K562 (cell line): ENCODE measurements around the gene NFKBIB. TPM values are rescaled to one million over a fixed set of nuclear protein-coding genes. Genes with fewer than 3 reads are reported as not detected.
A peak's percentile ranks its signal among the peaks of the same experiment; 100 is the strongest.

ENCODE experiments used
- BCOR ChIP-seq: fragments of 450-650 bp; IDR thresholded peaks from 2 replicates; pipeline ENCODE4 v1.6.1; 2016
- CAMTA2 ChIP-seq: fragments of 250-450 bp; sonication (Bioruptor Pico); conservative IDR thresholded peaks from 2 replicates; pipeline ENCODE4 v1.5.1; 2022
- CBFA2T2 ChIP-seq: fragments of 450-650 bp; conservative IDR thresholded peaks from 2 replicates; pipeline ENCODE4 v1.6.1; 2017; ENCODE audit warnings: mild to moderate bottlenecking
- CHD1 ChIP-seq: fragments of 200-600 bp; sonication (generic); IDR thresholded peaks from one replicate; pipeline ENCODE4 v1.6.1; 2012; ENCODE audit warnings: mild to moderate bottlenecking, moderate library complexity, low read length, inconsistent platforms
- CREB1 ChIP-seq, 2 experiments: sonication (generic) in 1 of 2; formaldehyde crosslinking in 1 of 2; IDR thresholded peaks; 2 replicates each; pipeline versions ENCODE4 v1.6.1 to v1.8.0; 2012 to 2022; ENCODE audit warnings: inconsistent platforms in 1 of 2, mild to moderate bottlenecking in 1 of 2, missing genetic modification reagents in 1 of 2, moderate library complexity in 1 of 2
- DNMT1 ChIP-seq: fragments of 450-650 bp; IDR thresholded peaks from 2 replicates; pipeline ENCODE4 v1.6.1; 2016; ENCODE audit warnings: antibody characterized with exemption, mild to moderate bottlenecking
- ETV5 ChIP-seq: sonication (generic); formaldehyde crosslinking; IDR thresholded peaks from 2 replicates; pipeline ENCODE4 v1.4.0; 2020; ENCODE audit warnings: low read depth, mild to moderate bottlenecking, missing genetic modification reagents
- GATA2 ChIP-seq: sonication (generic); formaldehyde crosslinking; IDR thresholded peaks from 2 replicates; pipeline ENCODE4 v1.4.0; 2020; ENCODE audit warnings: mild to moderate bottlenecking, missing genetic modification reagents
- HDAC1 ChIP-seq, 2 experiments: fragments of 450-650 bp; IDR thresholded peaks; 2 replicates each; pipeline ENCODE4 v1.6.1; 2016 to 2017; ENCODE audit warnings: inconsistent platforms in 1 of 2, mild to moderate bottlenecking in 1 of 2, moderate library complexity in 1 of 2
- NKRF ChIP-seq: fragments of 450-650 bp; IDR thresholded peaks from 2 replicates; pipeline ENCODE4 v1.6.1; 2016; ENCODE audit warnings: borderline replicate concordance
- POLR2A ChIP-seq: fragments of 450-650 bp; conservative IDR thresholded peaks from 2 replicates; pipeline ENCODE4 v1.6.1; 2016
- TCF3 ChIP-seq: sonication (generic); formaldehyde crosslinking; IDR thresholded peaks from 2 replicates; pipeline ENCODE4 v1.4.0; 2020; ENCODE audit warnings: mild to moderate bottlenecking, missing genetic modification reagents
- XRCC4 ChIP-seq: IDR thresholded peaks from one replicate; pipeline ENCODE4 v1.6.1; 2011; ENCODE audit not compliant: insufficient read depth, insufficient read length; ENCODE audit errors: extremely low read depth
- ZBTB40 ChIP-seq, 2 experiments: fragments of 450-650 bp in 1 of 2; sonication (generic) in 1 of 2; formaldehyde crosslinking in 1 of 2; IDR thresholded peaks; 2 replicates each; pipeline versions ENCODE4 v1.7.1 to v1.9.0; 2016 to 2022; ENCODE audit warnings: inconsistent platforms in 1 of 2, mild to moderate bottlenecking in 1 of 2, missing genetic modification reagents in 1 of 2
- ZBTB7A ChIP-seq: IDR thresholded peaks from 2 replicates; pipeline ENCODE4 v1.6.1; 2011; ENCODE audit warnings: low read depth, mild to moderate bottlenecking, low read length, moderate library complexity, borderline replicate concordance; ENCODE audit not compliant: control insufficient read depth
- ZNF224 ChIP-seq: sonication (generic); formaldehyde crosslinking; IDR thresholded peaks from 2 replicates; pipeline ENCODE4 v1.8.0; 2022; ENCODE audit warnings: mild to moderate bottlenecking, missing genetic modification reagents
- ZNF511 ChIP-seq: sonication (generic); formaldehyde crosslinking; IDR thresholded peaks from 2 replicates; pipeline ENCODE4 v1.8.0; 2022; ENCODE audit warnings: mild to moderate bottlenecking, missing genetic modification reagents
- polyA plus RNA-seq, 8 experiments: library from polyadenylated mRNA; depleted of rRNA in 4 of 8; stranded (reverse) in 5 of 8; unstranded in 3 of 8; fragments of >200 nt; fragmentation: Nextera tagmentation in 2 of 8; fragmentation: Illumina TruSeq in 1 of 8; extraction: Ambion mirVana in 2 of 8; extraction: Trizol in 1 of 8; gene quantifications; 2 replicates each; pipeline versions ENCODE4 v1.2.1 to v1.2.3, GENCODE V29; 2011 to 2014; ENCODE audit warnings: inconsistent platforms in 1 of 8, missing spikeins in 1 of 8
- total RNA-seq, 7 experiments: library from RNA; depleted of rRNA in 6 of 7; stranded (reverse); fragments of >200 nt in 6 of 7; fragmentation: Illumina TruSeq in 2 of 7; extraction: Trizol in 2 of 7; gene quantifications; 2 replicates each; pipeline versions ENCODE4 v1.2.1 to v1.2.3, GENCODE V29; 2011 to 2021; ENCODE audit warnings: low replicate concordance in 1 of 7

Gene NFKBIB
- total and polyA plus RNA-seq, 9 of the 15 experiments (the other 6 are each of a cell fraction or from before 2014, with no cell fraction given), result 1.5 to 44.9 (median 10.4) TPM

- TF ChIP-seq NKRF (peak; percentile 48), BCOR (no peak), CHD1 (peak; percentile 48), TCF3 (CRISPR knock-in tag) (no peak), CAMTA2 (CRISPR knock-in tag) (no peak), CREB1 (IDR thresholded peaks at IDR 0.05) (peak; percentile 81), CREB1 (CRISPR knock-in tag; IDR thresholded peaks at IDR 0.05) (peak; percentile 86), GATA2 (CRISPR knock-in tag) (peak; percentile 52; the same call in 1 of the 2 replicates), ZNF224 (CRISPR knock-in tag) (peak; percentile 64; the same call in 1 of the 2 replicates), CBFA2T2 (no peak), DNMT1 (no peak), ZBTB7A (peak; percentile 35; the same call in 1 of the 2 replicates), HDAC1 (IDR thresholded peaks at IDR 0.05) (peak; percentile 15 to 80; a peak in 1 of 4 replicates), ZBTB40 (IDR thresholded peaks at IDR 0.05) (peak; percentile 71; the same call in 1 of the 2 replicates), ZBTB40 (CRISPR knock-in tag; IDR thresholded peaks at IDR 0.05) (no peak), XRCC4 (no peak), ZNF511 (CRISPR knock-in tag) (0 out of 2 replicates have a peak, but pooled peaks have one; percentile 66), POLR2A (peak; percentile 90), ETV5 (CRISPR knock-in tag) (no peak)
These were observed 31.2 kb downstream of the NFKBIB start, which contains the start of gene MRPS12 (continued) for GRCh38 chr19:38930776-38931520.
